Adrenal gland (tissue), 5 donors: ENCODE data around the gene KIAA1614.

Experiments used
- CTCF ChIP-seq, 6 experiments: fragments of 450-650 bp in 4 of 6; fragments of 200-600 bp in 2 of 6; sonication (generic) in 1 of 6; IDR thresholded peaks; 1 replicate in 5 of 6; 2 replicates in 1 of 6; pipeline versions ENCODE4 v1.5.1 to v1.8.0; 2016 to 2021; ENCODE audit warnings: antibody characterized with exemption in 6 of 6, mild to moderate bottlenecking in 2 of 6, moderate library complexity in 1 of 6
- POLR2A ChIP-seq, 2 donors: fragments of 450-650 bp; IDR thresholded peaks; one replicate each; pipeline ENCODE4 v1.6.1; 2017; ENCODE audit warnings: antibody characterized with exemption in 2 of 2, mild to moderate bottlenecking in 2 of 2, moderate library complexity in 1 of 2
- donor health status: DM: no; HTN: no; CAD: no.

GRCh38 chr1:180927841-180928240 is 15.1 kb downstream of the KIAA1614 start:
- TF ChIP-seq POLR2A (IDR thresholded peaks at IDR 0.05), result no peak
- TF ChIP-seq CTCF (IDR thresholded peaks at IDR 0.05), result no peak
